Fibroblast of pulmonary artery (primary cell): ENCODE data around the gene AP1M1.

Experiments
- DNase-seq: peaks from one replicate; pipeline ENCODE4 v3.0.0-alpha.2; 2010; ENCODE audit warnings: low read depth
- H3K4me3 ChIP-seq: replicated peaks from 2 replicates; pipeline ENCODE4 v1.5.1; 2011; ENCODE audit warnings: low read depth, mild to moderate bottlenecking, control low read depth, low read length, moderate library complexity
- CTCF ChIP-seq: IDR thresholded peaks from 2 replicates; pipeline ENCODE4 v1.5.1; 2011; ENCODE audit warnings: mild to moderate bottlenecking, control low read depth, low read length, inconsistent platforms; ENCODE audit errors: missing control alignments

Gene AP1M1

GRCh38 chr19:16262618-16263017 lies 64.9 kb downstream of the AP1M1 start:
- TF ChIP-seq CTCF, result no peak
- peak; percentile 29 for DNase-seq
- H3K4me3 ChIP-seq, result no peak overlapping the region

- TF ChIP-seq CTCF, result no peak
- DNase-seq, result no peak
These were observed 65.5 kb downstream of the AP1M1 start for GRCh38 chr19:16263141-16263761.

GRCh38 chr19:16265205-16265604 lies 67.5 kb downstream of the AP1M1 start:
- no peak for DNase-seq
- H3K4me3 ChIP-seq, result no peak overlapping the region
- TF ChIP-seq CTCF, result no peak

More at GRCh38 chr19:16263141-16263761, 65.5 kb downstream of the AP1M1 start:
- no peak overlapping the region for H3K4me3 ChIP-seq

GRCh38 chr19:16265890-16266585 lies 68.3 kb downstream of the AP1M1 start:
- DNase-seq, result no peak
- no peak overlapping the region for H3K4me3 ChIP-seq
- TF ChIP-seq CTCF, result no peak

GRCh38 chr19:16266586-16266942 lies 68.9 kb downstream of the AP1M1 start:
- TF ChIP-seq CTCF, result no peak
- no peak for DNase-seq
- H3K4me3 ChIP-seq, result no peak overlapping the region

- no peak for DNase-seq
- H3K4me3 ChIP-seq, result no peak overlapping the region
- TF ChIP-seq CTCF, result no peak
These were observed 71.1 kb downstream of the AP1M1 start for GRCh38 chr19:16268676-16269319.
